Left renal pelvis (tissue), 4 donors: ENCODE data around the gene PRAC2. TPM values are rescaled to one million over a fixed set of nuclear protein-coding genes. Genes with fewer than 3 reads are reported as not detected.

Experiments used
- DNase-seq, 4 donors: peaks; one replicate each; pipeline ENCODE4 v3.0.0-alpha.2; 2013; ENCODE audit warnings: low read depth in 4 of 4, low spot score in 3 of 4
- polyA plus RNA-seq, 4 donors: library from polyadenylated mRNA; unstranded; fragments of 120-200 nt; gene quantifications; one replicate each; pipeline ENCODE4 v1.2.1, GENCODE V29; 2013; ENCODE audit not compliant: insufficient read length in 4 of 4

The PRAC2 gene
- polyA plus RNA-seq, 4 donors: not detected

DNA sequence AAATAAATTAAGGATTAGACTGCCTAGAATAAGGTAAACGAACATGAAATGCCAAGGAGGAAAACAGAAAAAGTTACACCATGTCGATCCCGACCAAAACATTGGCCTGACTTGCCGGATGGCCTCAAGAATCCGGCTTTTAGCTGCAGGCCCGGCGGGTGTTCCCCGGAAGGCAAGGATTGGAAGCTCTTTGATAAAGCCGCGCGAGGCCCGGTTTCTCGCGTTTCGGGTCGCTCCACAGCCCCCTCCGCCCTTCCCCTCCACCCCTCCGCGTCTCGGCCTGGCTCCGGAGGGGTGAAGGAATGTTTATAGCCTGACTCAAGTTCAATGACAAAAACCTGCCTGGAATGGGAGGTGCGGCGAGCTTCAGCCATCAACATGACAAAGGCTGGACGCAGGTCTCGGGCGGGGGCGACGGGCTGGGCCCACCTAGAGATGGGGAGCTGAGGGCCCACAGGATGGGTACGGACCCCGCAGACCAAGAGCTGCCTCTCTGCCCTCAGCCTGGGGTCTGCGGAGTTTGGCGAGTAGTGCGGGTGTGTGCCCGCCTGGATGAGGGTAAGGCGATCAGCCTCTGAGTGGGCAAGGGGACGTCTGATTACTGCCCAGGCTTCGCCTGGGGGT lies 3.2 kb upstream of the PRAC2 start:
- DNase-seq: no peak

DNA sequence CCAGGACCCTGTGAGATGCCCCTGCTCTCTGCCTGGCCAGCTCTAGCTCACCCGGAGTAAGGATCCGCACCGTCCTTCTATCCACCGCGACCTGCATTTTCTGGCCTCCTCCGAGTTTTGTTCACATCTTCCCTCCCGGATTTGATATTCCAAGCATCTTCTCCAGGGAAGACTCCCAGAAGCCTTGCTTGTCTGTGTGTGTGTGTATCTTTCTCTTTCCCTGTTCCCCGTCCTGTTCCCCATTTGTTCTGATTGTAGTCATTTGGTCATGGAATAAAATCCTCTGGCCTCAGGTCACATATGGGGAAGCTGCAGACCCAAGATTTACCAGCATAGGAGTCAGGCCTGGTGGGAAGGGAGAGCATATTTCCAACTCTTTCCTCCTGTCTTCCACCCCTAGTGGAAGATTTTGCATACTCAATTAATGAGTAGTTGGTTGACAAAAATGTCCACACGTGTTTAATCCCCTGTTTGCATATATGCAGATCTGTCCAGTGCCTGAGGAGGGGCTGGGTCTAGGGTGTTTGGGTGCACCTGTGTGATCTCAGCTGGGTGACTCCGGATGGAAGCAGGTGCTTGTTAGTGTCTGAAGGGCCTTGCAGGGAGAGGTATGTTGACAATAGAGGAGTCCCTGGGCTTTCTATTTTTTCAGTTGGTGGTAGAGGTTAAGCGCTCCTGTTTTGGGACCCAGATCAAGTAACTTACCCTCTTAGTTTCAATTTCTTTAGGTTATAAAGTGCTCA lies 2.5 kb upstream of the PRAC2 start:
- DNase-seq: no peak

DNA sequence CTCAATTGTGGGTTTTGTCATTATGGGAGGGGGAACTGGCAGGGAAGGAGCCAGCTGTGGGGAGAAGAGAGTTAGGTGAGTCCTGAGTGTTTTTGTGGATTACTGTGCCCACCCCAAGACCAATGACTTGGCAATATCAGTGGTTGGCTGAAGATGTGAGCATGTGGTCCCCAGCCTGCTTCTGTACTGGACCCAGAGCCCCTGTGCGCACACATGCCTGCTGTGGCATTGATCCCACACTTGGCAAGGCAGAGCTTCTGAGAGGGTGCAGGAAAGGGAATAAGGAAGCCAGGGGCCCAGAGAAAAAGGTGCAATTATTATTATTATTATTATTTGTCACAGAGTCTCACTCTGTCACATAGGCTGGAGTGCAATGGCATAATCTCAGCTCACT lies 2.0 kb upstream of the PRAC2 start:
- no peak for DNase-seq

DNA sequence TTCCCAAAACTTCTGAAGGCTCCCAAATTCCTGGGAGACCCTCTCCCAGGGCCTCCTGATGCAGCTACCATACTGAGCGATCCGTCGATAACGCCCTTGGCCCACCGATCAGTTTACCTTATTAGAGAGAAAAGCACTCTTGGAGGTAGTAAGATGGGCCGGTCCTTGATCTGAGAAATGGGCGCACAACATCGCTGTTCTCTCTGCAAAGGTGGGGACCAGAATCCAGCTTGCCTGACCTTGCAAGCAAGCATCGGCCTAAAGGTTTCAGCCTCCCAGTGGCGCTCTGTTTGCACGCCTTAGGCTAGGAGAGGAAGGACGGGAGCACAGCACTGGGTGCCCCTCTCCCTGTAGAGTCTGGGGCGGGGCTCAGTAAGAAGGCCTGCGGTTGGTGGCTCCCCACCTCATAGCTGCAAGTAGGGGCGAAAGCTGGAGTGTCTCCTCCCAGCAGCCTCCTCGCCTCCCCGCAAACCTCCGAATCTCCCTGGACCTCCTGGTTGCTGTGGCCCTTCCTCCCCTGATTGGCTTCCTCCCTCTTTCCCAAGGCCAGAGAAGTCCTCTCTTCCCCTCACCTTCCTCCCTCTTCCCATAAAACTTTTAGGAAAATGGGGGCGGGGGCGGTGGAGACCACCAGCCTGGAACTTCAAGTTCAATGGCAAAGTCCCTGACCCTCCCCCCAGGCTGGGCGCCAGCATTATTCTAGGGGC lies 631 bp upstream of the PRAC2 start, which contains the start of gene PRAC1:
PRAC1 (minus strand) TSS at position 318 of the 707 bp plus-strand sequence; CDS start at position 192, 126 bp downstream.
- DNase-seq: no peak

DNA sequence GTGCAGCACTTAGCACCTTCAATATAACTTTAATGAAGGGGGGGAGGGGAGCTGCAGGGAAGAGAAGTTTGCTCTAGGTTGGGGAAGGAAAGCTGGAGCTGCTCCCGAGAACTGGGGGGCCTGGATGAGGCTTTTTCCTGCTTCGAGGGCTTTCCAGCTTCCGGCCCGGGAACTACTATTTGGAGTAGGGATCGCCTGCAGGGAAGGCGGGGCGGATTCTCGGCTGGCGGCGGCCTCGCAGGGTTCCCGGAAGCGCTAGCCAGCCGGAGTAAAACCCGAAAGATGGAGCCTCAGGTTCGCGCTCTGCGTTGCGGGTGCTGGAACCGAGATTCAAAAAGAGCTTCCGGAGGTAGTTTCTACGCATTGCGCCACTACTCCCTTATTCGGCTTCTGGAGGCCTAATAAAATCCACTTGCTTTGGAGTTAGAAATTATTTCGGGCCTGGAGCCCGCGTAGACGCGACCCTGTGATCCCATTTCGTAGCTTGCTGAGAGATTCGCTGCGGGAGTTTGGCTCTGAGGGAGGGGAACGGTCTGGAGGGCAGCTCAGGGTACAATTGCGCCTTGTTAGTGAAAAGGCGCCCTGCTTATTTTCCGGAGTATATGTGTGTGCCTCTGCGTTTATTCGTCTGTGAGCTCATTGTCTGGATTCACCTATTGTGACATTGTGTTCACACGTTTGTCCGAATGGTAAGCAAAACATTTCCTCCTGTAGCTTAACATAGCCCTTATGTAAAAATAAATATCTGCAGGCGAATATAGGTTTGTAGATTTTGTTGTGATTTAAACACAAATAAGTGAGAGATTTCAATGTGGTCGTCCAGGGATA lies 652 bp downstream of the PRAC2 start:
- no peak for DNase-seq

DNA sequence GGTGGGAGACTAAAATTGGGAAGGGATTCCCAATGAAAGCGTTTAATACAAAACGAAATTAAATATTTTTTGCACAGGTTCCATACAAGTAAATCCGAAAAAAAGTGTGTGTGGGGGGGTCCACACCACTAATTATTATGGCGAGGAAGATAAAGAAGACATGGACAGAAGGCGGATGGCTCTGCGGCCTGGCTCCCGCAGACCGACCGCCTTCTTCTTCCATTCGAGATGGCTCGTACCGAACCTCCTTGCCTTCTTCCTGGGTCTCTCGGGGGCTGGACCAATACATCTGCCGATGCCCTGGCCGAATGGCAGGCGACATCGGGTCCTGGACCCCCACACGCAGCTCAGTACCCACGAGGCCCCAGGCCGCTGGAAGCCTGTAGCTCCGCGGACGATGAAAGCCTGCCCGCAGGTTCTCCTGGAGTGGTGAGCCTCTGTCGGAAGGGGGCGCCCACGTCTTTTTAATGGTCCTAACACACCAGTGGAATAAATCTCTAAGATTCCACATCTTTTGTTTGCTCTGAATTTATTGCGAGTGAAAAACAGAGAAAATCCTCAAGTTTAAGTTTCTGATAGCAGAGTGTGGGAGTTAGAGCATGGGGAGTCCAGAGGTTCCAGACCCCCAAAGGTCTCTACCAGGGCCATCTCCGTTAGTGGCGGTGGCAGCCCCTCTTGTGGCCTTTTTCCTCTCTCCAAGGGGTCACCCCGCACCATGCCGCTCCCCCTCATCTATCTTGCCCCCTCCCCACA lies 1.4 kb downstream of the PRAC2 start:
- peak in 3 of 4 donors; percentile 72 to 77 (median 73) for DNase-seq

DNA sequence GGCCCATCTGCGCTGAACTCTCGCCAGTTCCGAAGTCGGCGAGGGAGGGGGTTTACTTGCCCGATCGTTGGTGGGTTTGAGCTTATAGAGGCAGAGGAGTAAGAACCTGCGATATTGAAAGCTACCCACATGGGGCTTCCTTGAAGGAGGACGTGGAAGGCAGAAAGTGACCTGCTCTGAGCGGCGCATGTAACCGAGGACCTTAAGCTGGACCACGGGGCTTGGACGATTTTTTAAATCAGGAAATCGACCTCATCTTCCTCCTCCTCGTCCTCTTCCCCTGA lies 2.0 kb downstream of the PRAC2 start:
- no peak for DNase-seq

DNA sequence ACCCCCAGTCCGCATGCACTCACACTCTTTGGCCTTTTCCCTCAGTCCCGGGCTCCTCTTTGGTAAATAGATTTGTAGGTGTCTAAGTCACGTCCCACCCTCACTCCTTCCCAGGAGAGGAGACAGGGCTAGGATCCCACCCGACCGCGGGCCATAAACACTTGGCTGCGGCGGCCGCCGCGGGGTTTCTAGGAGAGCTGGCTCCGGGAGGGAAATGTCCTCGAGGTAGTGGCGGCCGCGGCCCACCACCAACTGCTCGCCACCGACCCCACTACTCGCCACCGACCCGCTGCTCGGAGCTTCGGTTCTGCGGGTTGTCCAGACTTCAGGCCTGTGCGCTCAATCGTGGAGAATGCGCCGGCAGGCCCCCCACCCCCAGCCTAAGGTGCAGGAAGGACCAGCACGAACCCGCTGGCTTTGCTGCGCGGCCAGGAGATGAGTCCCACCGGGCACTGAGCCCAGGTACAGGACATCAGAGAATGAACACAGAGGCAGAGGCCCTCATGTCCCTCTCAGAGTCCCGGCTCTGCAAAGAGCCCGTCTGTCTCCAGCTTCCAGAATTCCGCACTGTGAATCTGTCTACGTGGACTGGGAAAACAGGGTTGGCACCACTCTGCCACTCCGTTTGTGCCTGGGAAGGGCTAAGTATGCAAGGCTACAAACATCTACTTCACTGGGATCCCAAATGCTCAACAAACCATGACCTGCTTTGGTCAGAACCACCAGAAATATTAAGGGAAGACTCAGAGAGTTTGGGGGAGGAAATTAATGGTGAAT lies 2.5 kb downstream of the PRAC2 start:
- DNase-seq: no peak

DNA sequence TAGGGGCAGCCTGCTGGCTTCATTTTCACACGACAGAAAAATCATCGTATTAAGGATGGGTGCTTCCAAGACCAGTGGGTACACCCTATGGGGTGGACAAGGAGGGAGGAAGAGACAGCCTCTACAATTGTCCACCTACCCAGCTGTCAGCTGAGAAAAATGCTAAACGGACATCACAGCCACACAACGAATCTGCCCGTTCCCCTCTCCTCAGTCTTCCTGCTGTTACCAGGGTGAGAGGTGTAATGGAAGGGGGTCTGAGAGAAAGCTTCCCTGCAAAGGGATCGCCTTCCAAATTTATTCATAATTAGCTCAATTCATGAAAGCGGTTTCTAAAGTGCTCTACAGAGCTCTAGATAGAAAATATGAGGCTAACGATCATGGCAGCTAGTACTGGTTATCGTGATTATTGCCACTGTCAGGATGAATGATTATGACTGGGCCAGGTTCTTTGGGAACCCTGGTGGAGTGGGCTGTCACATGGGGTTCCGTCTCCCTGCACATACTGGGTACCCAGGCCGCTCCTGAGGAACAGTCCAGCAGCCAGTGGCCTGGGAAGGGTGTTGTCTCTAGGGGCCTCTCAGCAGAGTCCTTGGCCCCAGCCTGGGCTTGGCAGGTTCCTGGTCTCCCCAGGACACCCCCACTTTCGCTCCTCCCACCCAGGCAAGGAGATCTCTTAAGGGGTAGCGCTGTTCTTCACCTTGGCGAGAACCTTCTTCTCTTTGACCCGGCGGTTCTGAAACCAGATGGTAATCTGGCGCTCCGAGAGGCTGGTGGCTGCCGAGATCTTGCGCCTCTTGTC lies 3.3 kb downstream of the PRAC2 start:
- DNase-seq: no peak

DNA sequence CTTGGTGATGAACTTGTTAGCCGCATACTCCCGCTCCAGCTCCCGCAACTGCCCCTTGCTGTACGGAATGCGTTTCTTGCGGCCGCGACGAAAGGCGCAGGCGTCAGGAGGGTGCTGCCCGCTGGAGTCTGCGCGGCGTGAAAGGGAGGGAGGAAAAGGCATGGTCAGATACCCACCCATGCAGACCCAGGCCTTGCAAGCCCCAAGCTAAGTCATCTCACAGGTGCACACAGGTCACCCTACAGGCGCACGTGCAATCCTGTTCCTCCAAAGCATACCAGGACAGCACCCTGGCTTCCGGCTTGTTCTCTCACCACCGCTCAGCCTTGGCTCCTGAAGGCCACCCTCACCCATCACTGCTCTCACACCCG lies 3.9 kb downstream of the PRAC2 start:
- no peak for DNase-seq

DNA sequence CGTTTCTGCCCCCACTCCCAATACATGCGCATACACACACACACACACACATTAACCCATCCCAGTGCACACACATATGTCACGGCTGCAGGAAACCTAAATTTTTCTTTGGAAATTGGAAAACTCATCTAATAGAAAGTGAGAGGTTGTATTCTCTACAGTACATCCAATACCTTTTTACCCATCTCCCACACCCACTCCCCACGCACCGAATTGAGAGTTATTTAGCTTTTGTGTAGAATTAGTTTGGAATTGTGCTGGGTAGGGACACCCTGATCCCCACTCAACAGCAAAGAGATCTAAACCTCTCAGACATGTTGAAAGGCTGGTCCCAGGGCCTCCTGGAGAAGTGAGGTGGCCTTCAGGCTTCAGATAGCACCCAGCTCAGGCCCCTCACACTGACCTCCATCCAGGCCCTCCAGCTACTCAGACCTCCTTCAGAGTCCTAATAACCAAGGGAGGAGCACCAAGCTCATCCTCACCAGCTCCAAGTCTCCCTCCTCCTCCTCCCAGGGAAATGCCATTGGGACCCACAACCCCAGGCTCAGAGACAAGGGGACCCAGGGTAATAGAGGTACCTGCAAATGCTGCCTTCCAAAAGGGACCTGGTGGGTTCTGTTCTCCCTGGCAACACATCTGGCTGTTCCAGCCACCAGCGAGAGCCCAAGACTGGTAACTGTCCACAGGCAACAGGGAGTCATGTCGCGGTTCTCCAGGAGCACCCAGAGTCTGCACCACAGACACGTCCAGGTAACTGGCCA lies 4.6 kb downstream of the PRAC2 start:
- DNase-seq: no peak

DNA sequence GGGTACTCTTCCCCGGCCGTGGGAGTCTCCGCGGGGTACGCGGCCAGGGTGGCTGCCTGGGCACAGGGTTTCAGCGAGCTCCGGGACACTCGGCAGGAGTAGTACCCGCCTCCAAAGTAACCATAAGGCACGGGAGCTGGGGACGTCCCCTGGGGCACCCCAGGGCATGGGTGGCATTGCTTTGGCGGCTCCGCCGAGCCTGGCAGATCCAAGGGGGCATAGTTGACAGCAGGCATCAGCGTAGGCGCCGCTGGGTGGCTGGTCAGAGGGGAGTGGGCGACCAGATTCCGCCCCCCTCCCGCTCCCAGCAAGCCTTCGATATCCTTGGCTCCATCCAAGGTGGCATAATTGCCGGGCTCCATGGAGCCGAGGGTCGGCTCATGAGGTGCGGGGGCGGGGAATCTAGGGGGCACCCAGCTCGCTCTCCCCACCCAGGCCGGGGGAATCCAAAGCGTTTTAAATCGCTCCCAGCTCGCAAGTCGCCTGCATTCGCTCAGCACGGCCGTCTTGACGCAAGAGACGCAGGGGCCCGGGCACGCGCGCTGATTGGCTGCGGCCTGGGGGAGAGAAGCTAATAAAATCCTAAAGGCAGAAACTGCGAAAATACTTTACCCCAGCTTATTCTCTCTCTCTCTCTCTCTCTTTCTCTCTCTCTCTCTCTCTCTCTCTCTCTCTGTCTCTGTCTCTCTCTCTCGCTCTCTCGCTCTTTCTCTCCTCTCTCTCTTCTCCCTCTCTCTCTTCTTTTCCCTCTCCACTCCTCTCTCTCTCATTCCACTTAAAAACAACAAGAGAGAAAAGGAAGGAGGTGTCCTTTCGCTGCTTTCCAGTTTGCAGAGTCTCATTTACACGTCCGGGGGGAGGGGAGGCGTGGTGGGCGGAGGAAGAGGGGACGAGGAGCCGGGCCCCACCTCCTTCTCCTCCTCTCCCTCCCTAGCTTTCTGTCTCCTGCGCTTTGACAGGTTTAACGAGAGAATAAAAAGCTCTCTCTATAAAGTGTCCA lies 5.5 kb downstream of the PRAC2 start, which contains the start of gene HOXB13:
HOXB13 (minus strand) TSS at position 519 of the 1,000 bp plus-strand sequence; CDS start at position 362, 157 bp downstream.
- DNase-seq: no peak

DNA sequence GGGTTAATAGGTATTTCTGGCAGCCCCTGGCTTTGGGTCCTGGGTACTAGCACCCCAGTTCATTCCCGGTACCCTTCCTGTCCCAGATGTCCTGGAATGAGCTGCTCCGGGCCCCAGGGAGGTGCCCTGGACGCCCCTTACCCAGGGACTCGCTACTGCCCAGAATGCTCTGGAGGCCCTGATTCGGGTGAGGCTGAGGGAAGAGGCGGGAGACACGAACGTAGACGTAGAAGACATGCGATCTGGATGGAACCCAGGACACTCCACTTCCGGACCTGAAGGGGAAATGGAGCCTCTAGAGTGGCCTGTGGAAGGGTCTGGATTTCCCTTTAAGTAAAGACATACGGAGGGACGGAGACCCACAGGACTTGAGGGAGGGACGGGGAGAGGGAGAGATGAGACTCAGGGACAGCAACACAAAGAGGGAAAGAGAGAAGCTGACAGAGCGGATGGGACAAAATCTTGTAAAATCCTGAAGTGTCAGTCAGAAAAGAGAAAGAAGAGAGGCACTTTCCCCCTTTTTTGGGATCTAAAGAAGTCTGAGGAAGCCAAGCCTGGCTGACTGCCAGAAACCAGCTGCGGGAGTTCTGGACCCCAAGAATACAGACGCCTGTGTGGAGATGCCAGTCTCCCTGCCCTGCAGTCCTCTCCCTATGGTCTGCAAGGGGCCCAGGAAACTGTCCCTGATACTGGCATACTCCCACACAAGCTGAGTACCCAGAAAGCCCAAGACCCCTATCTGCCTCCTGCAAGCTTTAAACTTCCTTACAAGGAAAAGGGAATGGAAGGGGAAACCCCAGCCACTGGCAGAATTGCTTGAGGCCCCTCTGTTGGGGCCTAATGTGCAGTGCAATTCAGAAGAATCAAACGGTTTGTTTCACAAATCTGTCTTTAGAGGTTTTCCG lies 6.6 kb downstream of the PRAC2 start:
- DNase-seq: no peak

DNA sequence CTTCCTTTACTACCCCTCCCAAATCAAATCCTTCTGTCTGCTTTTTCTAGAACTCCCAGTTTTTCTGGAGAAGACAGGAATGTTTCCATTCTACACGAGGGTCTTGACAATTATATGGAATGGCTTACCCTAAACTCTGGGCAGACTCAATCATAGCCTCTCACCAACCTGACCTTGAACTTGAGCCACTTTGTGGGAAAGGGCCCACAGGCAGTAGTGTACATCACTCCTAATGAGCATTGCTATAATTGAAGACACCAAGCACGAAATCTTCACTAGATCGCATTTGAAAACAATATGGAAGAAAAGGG lies 7.2 kb downstream of the PRAC2 start:
- no peak for DNase-seq

DNA sequence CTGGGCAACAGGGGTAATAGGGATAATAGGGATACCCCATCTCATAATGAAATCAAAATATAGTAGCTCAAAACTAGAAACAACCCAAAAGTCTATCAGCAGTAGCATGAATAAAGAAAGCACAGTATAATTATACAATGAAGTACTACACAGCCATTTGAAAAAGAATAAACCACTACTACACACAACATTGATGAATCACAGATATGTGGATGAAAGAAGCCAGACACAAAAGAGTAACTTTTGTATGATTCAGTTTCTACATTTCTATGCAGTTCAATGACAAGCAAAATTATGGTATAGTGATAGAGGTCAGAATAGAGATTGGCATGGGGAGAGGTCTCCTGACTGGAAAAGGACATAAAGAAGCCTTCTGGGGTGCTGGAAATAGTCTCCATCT lies 8.4 kb downstream of the PRAC2 start:
- DNase-seq: no peak
